ENCODE results near the gene DELE1. TPM values are rescaled to one million over a fixed set of nuclear protein-coding genes. Genes with fewer than 3 reads are reported as not detected.

DELE1 gene
- polyA plus RNA-seq, 1 donor from 2014 or later, result 49.6 TPM

GRCh38 chr5:141982626-141983025 lies 59.0 kb downstream of the DELE1 start:
- no peaks in the 10 kb centered on the region for H3F3A ChIP-seq (ENCODE audit: insufficient read depth, low read length, poor library complexity, severe bottlenecking)
- no peak overlapping the region for H2AFZ ChIP-seq (ENCODE audit: low read depth, low read length)
- H3K4me2 ChIP-seq (ENCODE audit: low read length), result no peak overlapping the region
- no peak overlapping the region for H3K9ac ChIP-seq (ENCODE audit: low read length)
- H4K20me1 ChIP-seq (ENCODE audit: insufficient read depth), result no peaks in the 10 kb centered on the region
- no peaks in the 10 kb centered on the region for H3K79me2 ChIP-seq (replicated peaks; ENCODE audit: insufficient read depth, low read length)
- H3K9me2 ChIP-seq (ENCODE audit: insufficient read depth, low read length), result no peaks in the 10 kb centered on the region
- TF ChIP-seq EP300 (conservative IDR thresholded peaks at IDR 0.05; ENCODE audit: poor library complexity, severe bottlenecking) (no peak), EZH2 (IDR thresholded peaks at IDR 0.05; ENCODE audit: borderline replicate concordance, insufficient read depth, low read length, poor library complexity, severe bottlenecking) (no peak), POLR2AphosphoS5 (IDR thresholded peaks at IDR 0.05) (no peak), CTCF (IDR thresholded peaks at IDR 0.05; ENCODE audit: poor library complexity, severe bottlenecking) (no peak)
- H3K27ac ChIP-seq (ENCODE audit: low read length), result no peak overlapping the region
- no peak overlapping the region for H3K4me3 ChIP-seq (ENCODE audit: low read length)
- no peaks in the 10 kb centered on the region for H3K27me3 ChIP-seq (ENCODE audit: insufficient read depth, low read depth, low read length)
- H3K36me3 ChIP-seq (ENCODE audit: insufficient read depth, low read length), result peaks cover 29% of the 10 kb centered on the region
- H3K9me3 ChIP-seq (ENCODE audit: low read length), result no peaks in the 10 kb centered on the region

GRCh38 chr5:141986072-141986471 lies 62.4 kb downstream of the DELE1 start:
- Histone ChIP-seq H3K9me2 (ENCODE audit: insufficient read depth, low read length) (no peaks in the 10 kb centered on the region), H3K9me3 (ENCODE audit: low read length) (no peaks in the 10 kb centered on the region), H4K20me1 (ENCODE audit: insufficient read depth) (no peaks in the 10 kb centered on the region), H3F3A (ENCODE audit: insufficient read depth, low read length, poor library complexity, severe bottlenecking) (no peaks in the 10 kb centered on the region), H3K27ac (ENCODE audit: low read length) (no peak overlapping the region), H3K36me3 (ENCODE audit: insufficient read depth, low read length) (peaks cover 18% of the 10 kb centered on the region), H3K27me3 (ENCODE audit: insufficient read depth, low read depth, low read length) (no peaks in the 10 kb centered on the region), H3K4me3 (ENCODE audit: low read length) (no peak overlapping the region), H3K4me2 (ENCODE audit: low read length) (no peak overlapping the region), H2AFZ (ENCODE audit: low read depth, low read length) (no peak overlapping the region), H3K9ac (ENCODE audit: low read length) (no peak overlapping the region), H3K79me2 (replicated peaks; ENCODE audit: insufficient read depth, low read length) (no peaks in the 10 kb centered on the region)
- TF ChIP-seq EZH2 (IDR thresholded peaks at IDR 0.05; ENCODE audit: borderline replicate concordance, insufficient read depth, low read length, poor library complexity, severe bottlenecking), result no peak
- no peak for TF ChIP-seq POLR2AphosphoS5 (IDR thresholded peaks at IDR 0.05)
- no peak for TF ChIP-seq MXI1 (conservative IDR thresholded peaks at IDR 0.05; ENCODE audit: poor library complexity, severe bottlenecking)
- no peak for TF ChIP-seq TAF1 (IDR thresholded peaks at IDR 0.05; ENCODE audit: low read depth)
- no peak for TF ChIP-seq REST (IDR thresholded peaks at IDR 0.05; ENCODE audit: borderline replicate concordance)
- TF ChIP-seq EP300 (conservative IDR thresholded peaks at IDR 0.05; ENCODE audit: poor library complexity, severe bottlenecking), result no peak
- no peak for TF ChIP-seq RAD21 (conservative IDR thresholded peaks at IDR 0.05)
- TF ChIP-seq CTCF (IDR thresholded peaks at IDR 0.05; ENCODE audit: poor library complexity, severe bottlenecking), result no peak
- TF ChIP-seq SMC3 (conservative IDR thresholded peaks at IDR 0.05; ENCODE audit: poor library complexity), result no peak

Measured in neural cell (in vitro differentiated cells).